ENCODE data around the gene PCYT2. TPM values are rescaled to one million over a fixed set of nuclear protein-coding genes. Genes with fewer than 3 reads are reported as not detected.

PCYT2 gene
- total RNA-seq, 1 donor from 2014 or later, result 46.8 TPM

GRCh38 chr17:81898885-81899284, 12.3 kb downstream of the PCYT2 start:
- no peak overlapping the region for H3K4me3 Mint-ChIP-seq
- no peak overlapping the region for H3K27ac Mint-ChIP-seq

GRCh38 chr17:81898029-81898866, 13.0 kb downstream of the PCYT2 start:
- Mint-ChIP-seq H3K36me3 (peaks cover 15% of the 10 kb centered on the region), H3K27ac (no peak overlapping the region), H3K4me3 (no peak overlapping the region), H3K27me3 (peaks cover 9% of the 10 kb centered on the region), H3K4me1 (ENCODE audit: unreplicated experiment) (peaks cover 7% of the 10 kb centered on the region), H3K9me3 (no peaks in the 10 kb centered on the region)
- no peak for TF ChIP-seq CTCF (conservative IDR thresholded peaks at IDR 0.05)
- DNase-seq (ENCODE audit: extremely low spot score, unreplicated experiment), result no peak

More at GRCh38 chr17:81898885-81899284, 12.3 kb downstream of the PCYT2 start:
- no peak for DNase-seq (ENCODE audit: extremely low spot score, unreplicated experiment)
- H3K36me3 Mint-ChIP-seq, result peaks cover 15% of the 10 kb centered on the region
- no peak for TF ChIP-seq CTCF (conservative IDR thresholded peaks at IDR 0.05)
- H3K27me3 Mint-ChIP-seq, result peaks cover 9% of the 10 kb centered on the region
- no peaks in the 10 kb centered on the region for H3K9me3 Mint-ChIP-seq
- H3K4me1 Mint-ChIP-seq (ENCODE audit: unreplicated experiment), result peaks cover 7% of the 10 kb centered on the region

- Mint-ChIP-seq H3K4me3 (no peak overlapping the region), H3K36me3 (peaks cover 8% of the 10 kb centered on the region)
- no peak for DNase-seq (ENCODE audit: extremely low spot score, unreplicated experiment)
Observed at GRCh38 chr17:81895400-81895799, 15.8 kb downstream of the PCYT2 start.

GRCh38 chr17:81891303-81891552, 20.0 kb downstream of the PCYT2 start:
- peaks cover 5% of the 10 kb centered on the region for H3K36me3 Mint-ChIP-seq
- no peaks in the 10 kb centered on the region for H3K9me3 Mint-ChIP-seq
- no peaks in the 10 kb centered on the region for H3K27me3 Mint-ChIP-seq
- peak overlapping the region; percentile 94 for H3K27ac Mint-ChIP-seq
- peak overlapping the region; percentile 95 for H3K4me3 Mint-ChIP-seq
- DNase-seq (ENCODE audit: extremely low spot score, unreplicated experiment), result no peak
- TF ChIP-seq CTCF (conservative IDR thresholded peaks at IDR 0.05), result no peak
- H3K4me1 Mint-ChIP-seq (ENCODE audit: unreplicated experiment), result peaks cover 8% of the 10 kb centered on the region

More at GRCh38 chr17:81895400-81895799, 15.8 kb downstream of the PCYT2 start:
- no peaks in the 10 kb centered on the region for H3K4me1 Mint-ChIP-seq (ENCODE audit: unreplicated experiment)
- no peak for TF ChIP-seq CTCF (conservative IDR thresholded peaks at IDR 0.05)
- no peak overlapping the region for H3K27ac Mint-ChIP-seq
- no peaks in the 10 kb centered on the region for H3K27me3 Mint-ChIP-seq
- H3K9me3 Mint-ChIP-seq, result no peaks in the 10 kb centered on the region

GRCh38 chr17:81890447-81891302, 20.5 kb downstream of the PCYT2 start:
- Mint-ChIP-seq H3K4me1 (ENCODE audit: unreplicated experiment) (peaks cover 8% of the 10 kb centered on the region), H3K4me3 (peak overlapping the region; percentile 89), H3K27ac (peak overlapping the region; percentile 82), H3K27me3 (no peaks in the 10 kb centered on the region), H3K9me3 (no peaks in the 10 kb centered on the region), H3K36me3 (peaks cover 5% of the 10 kb centered on the region)
- DNase-seq (ENCODE audit: extremely low spot score, unreplicated experiment), result peak; percentile 67
- no peak for TF ChIP-seq CTCF (conservative IDR thresholded peaks at IDR 0.05)
